HG03457 (cell line): Measurements from ENCODE around the gene SIGLEC7.
"Not testable (repeated sequence)": the region's sequence is repeated elsewhere in the genome, so short reads cannot be mapped to it uniquely, and the experiment has no call there.

ENCODE experiments used
- ATAC-seq: cut with Tn5 transposase; IDR thresholded peaks from one replicate; pipeline ENCODE4 v1.9.1; 2021; ENCODE audit warnings: moderate number of reproducible peaks; ENCODE audit not compliant: unreplicated experiment

The SIGLEC7 gene

GRCh38 chr19:51137792-51138425 lies 4.2 kb upstream of the SIGLEC7 start:
- no peak for ATAC-seq

- no peak for ATAC-seq
Measured at GRCh38 chr19:51138549-51138979, 3.5 kb upstream of the SIGLEC7 start.

- no peak for ATAC-seq
Measured at GRCh38 chr19:51139299-51140014, 2.6 kb upstream of the SIGLEC7 start.

- ATAC-seq, result no peak
Measured at GRCh38 chr19:51140441-51140840, 1.7 kb upstream of the SIGLEC7 start.

- ATAC-seq, result no peak
Measured at GRCh38 chr19:51141181-51141580, 920 bp upstream of the SIGLEC7 start.

- not testable (repeated sequence) for ATAC-seq
Measured at GRCh38 chr19:51142809-51143475, 841 bp downstream of the SIGLEC7 start.

- ATAC-seq, result no peak
Measured at GRCh38 chr19:51143486-51143885, 1.4 kb downstream of the SIGLEC7 start.

- ATAC-seq, result no peak
Measured at GRCh38 chr19:51144482-51145045, 2.5 kb downstream of the SIGLEC7 start.

- no peak for ATAC-seq
Measured at GRCh38 chr19:51145916-51146493, 3.9 kb downstream of the SIGLEC7 start.

GRCh38 chr19:51146751-51147150 lies 4.7 kb downstream of the SIGLEC7 start:
- ATAC-seq, result no peak

- ATAC-seq, result no peak
Measured at GRCh38 chr19:51147663-51148062, 5.6 kb downstream of the SIGLEC7 start.

- ATAC-seq, result no peak
Measured at GRCh38 chr19:51148580-51148979, 6.5 kb downstream of the SIGLEC7 start.

GRCh38 chr19:51150627-51151026 lies 8.5 kb downstream of the SIGLEC7 start:
- ATAC-seq, result no peak

GRCh38 chr19:51156710-51157109 lies 14.6 kb downstream of the SIGLEC7 start:
- no peak for ATAC-seq

- no peak for ATAC-seq
Measured at GRCh38 chr19:51157265-51157664, 15.2 kb downstream of the SIGLEC7 start.

GRCh38 chr19:51158474-51159129 lies 16.5 kb downstream of the SIGLEC7 start:
- ATAC-seq, result no peak

- ATAC-seq, result no peak
Measured at GRCh38 chr19:51159656-51160055, 17.6 kb downstream of the SIGLEC7 start.

GRCh38 chr19:51161266-51161665 lies 19.2 kb downstream of the SIGLEC7 start:
- ATAC-seq, result no peak

GRCh38 chr19:51161867-51162496 lies 19.9 kb downstream of the SIGLEC7 start:
- no peak for ATAC-seq

GRCh38 chr19:51163257-51163656 lies 21.2 kb downstream of the SIGLEC7 start:
- ATAC-seq, result no peak
